GM18499 (cell line): ENCODE data around the gene OR4Q3.
"Not testable (repeated sequence)": the region's sequence is repeated elsewhere in the genome, so short reads cannot be mapped to it uniquely, and the experiment has no call there.

Experiments
- ATAC-seq: cut with Tn5 transposase; IDR thresholded peaks from one replicate; pipeline ENCODE4 v1.9.1; 2021; ENCODE audit warnings: moderate number of reproducible peaks; ENCODE audit not compliant: insufficient read depth, unreplicated experiment

The OR4Q3 gene

GRCh38 chr14:19743256-19743655 lies at the start of gene OR4Q3:
Gene OR4Q3, plus strand, starts transcription at chr14:19743571.
- no peak for ATAC-seq

GRCh38 chr14:19729359-19729758 lies 14.0 kb upstream of the OR4Q3 start:
- no peak for ATAC-seq

DNA sequence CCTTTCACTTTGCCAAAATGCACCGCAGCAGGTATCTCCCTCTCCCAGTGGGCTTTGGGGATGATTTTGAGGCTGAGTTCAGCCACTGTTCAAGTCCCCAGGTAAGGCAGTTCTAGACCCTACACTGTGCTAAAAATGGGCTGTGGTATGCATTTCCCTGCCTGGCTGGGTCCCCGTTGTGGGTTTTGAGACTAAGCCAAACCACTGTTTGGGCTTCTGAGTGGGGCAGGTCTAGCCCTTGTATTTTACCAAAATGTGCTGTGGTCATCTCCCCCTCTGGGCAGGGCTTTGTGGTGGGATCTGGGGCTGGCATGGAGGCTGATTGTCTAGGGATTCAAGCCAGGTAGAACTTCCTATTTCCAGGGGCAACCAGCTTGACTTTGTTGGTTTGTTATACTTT lies 13.6 kb upstream of the OR4Q3 start:
- no peak for ATAC-seq

GRCh38 chr14:19733893-19734292 lies 9.5 kb upstream of the OR4Q3 start:
- not testable (repeated sequence) for ATAC-seq

- not testable (repeated sequence) for ATAC-seq
Observed at GRCh38 chr14:19752316-19752715, 8.9 kb downstream of the OR4Q3 start.

- ATAC-seq, result no peak
Observed at GRCh38 chr14:19754172-19754571, 10.8 kb downstream of the OR4Q3 start.

DNA sequence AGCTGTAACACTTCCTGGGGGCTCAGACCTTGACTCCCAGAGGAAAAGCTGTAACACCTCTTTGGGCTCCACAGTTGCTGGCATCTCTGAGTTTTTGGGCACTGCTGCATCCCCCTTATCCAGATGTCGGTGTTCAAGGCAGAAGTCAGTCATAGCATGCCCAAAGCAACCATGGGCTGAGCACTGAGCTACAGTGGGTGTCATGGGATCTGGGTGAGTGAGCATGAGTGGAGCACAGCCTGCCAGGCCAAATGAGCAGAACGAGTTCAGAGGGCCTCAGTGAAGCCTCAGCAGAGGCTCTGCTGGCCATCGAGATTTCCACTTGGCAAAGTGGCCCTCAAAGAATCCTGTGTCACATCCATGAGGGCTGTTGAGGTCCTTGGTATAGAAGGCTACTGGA lies 28.1 kb downstream of the OR4Q3 start:
- ATAC-seq, result not testable (repeated sequence)

DNA sequence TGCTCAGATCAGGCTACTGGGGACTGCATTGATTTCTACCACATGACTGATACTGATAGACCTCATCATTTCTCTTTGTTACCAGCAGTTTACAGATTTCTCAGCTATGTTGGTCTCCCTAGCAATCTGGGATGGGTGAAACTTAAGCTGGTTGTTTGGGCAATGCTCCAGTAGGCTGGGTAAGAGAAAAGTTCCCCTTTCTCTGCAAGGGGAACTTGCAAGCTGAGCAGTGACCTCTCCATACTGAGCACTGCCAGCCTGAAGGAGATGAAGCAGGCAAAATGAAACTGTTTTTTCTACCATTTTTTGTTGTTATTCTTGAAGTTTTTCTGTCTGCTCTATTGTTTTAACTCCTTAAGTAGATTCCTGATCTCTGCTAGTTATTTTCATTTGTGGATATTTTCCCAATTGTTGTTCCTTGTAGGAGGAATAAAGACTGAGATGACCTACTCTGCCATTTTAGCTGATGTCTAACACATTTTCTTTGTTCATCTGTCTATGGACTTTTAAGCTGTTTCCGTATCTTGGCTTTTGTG lies 28.6 kb downstream of the OR4Q3 start:
- ATAC-seq, result no peak

DNA sequence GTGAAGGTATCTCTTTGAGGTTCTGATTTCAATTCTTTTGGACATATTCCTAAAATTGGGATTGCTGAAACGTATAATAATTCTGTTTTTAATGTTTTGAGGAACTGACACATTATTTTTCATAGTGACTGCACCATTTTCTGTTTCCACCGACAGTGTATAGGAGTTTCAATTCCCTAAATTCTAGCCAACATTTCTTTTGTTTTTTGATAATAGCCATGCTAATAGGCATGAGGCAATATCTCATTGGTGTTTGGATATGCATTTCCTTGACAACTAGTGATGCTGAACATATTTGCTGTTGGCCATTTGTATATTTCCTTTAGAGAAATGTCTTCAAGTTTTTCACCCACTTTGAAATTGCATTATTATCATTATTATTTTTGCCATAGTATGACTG lies 29.1 kb downstream of the OR4Q3 start:
- ATAC-seq, result not testable (repeated sequence)

- ATAC-seq, result not testable (repeated sequence)
Observed at GRCh38 chr14:19773204-19773603, 29.8 kb downstream of the OR4Q3 start, which contains the start of gene OR4M1. Gene OR4M1, plus strand, starts transcription at chr14:19773504. Its CDS starts 6,819 bp downstream, at chr14:19780323.

DNA sequence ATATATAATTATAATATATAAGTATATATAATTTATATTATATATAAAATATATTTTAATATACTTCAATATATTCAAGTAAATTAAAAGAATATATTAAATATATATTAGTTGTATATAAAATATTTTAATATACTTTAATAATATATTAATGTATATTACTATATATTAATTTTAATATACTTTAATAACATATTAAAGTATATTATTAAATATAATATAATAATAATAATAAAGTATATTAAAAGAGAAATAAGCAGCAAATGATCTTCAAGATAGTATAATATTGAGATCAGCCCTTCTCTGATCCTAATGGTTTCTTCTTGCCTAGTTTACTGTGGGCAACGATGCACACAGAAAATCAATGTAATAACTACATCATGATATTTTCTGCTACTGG lies 32.2 kb downstream of the OR4Q3 start:
- ATAC-seq, result no peak

- ATAC-seq, result not testable (repeated sequence)
Observed at GRCh38 chr14:19785848-19786247, 42.5 kb downstream of the OR4Q3 start.

- ATAC-seq, result not testable (repeated sequence)
Observed at GRCh38 chr14:19787318-19787717, 43.9 kb downstream of the OR4Q3 start.

DNA sequence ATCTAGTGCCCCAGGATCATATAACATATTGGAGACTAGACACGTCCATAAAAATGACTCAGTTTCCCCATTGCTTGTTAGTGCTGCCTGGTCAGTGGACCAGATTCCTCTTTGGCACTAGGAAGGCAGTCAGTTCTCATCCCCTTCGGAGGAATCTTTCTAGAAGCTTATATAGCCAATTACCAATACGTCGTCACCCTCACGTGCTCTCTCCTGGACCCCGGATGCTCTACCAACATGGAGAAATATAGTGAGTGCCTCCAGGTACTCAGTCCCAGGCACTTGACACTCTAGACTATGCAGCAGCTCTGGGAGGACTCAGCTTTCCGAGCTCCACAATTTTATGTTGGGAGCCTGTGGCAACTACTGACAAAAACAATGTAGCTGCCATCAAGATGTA lies 44.8 kb downstream of the OR4Q3 start:
- not testable (repeated sequence) for ATAC-seq

GRCh38 chr14:19796520-19797108 lies 53.2 kb downstream of the OR4Q3 start:
- ATAC-seq, result not testable (repeated sequence)
